Stimulated activated effector memory CD8-positive, alpha-beta T cell treated with anti-CD3 and anti-CD28 coated beads, Interleukin-12 subunit alpha, Interleukin-12 subunit beta, amount 100 ng/mL, for 72 hours (primary cell): ENCODE data around the gene KLF16.

Experiments used
- ATAC-seq: fragments of 150-1000 bp; cut with Tn5 transposase; 2 replicates; pipeline ENCODE4 v1.10.0; 2021
- DNase-seq, 2 donors: peaks; one replicate each; pipeline ENCODE4 v3.0.0; 2021 to 2022; ENCODE audit warnings: low spot score in 2 of 2
- H3K27ac Mint-ChIP-seq: one replicate; pipeline ENCODE4 v1.8.0; 2022; ENCODE audit warnings: mild to moderate bottlenecking, mixed read lengths
- H3K36me3 Mint-ChIP-seq: one replicate; pipeline ENCODE4 v1.8.0; 2022; ENCODE audit warnings: mild to moderate bottlenecking, mixed read lengths
- H3K4me1 Mint-ChIP-seq: one replicate; pipeline ENCODE4 v1.8.0; 2022; ENCODE audit warnings: mixed read lengths
- H3K4me3 Mint-ChIP-seq: one replicate; pipeline ENCODE4 v1.8.0; 2022; ENCODE audit warnings: mild to moderate bottlenecking, mixed read lengths
- H3K9me3 Mint-ChIP-seq: one replicate; pipeline ENCODE4 v1.8.0; 2022; ENCODE audit warnings: mixed read lengths

Gene KLF16

GRCh38 chr19:1818549-1819195 lies 44.7 kb downstream of the KLF16 start:
- H3K9me3 Mint-ChIP-seq, result no peaks in the 10 kb centered on the region
- H3K36me3 Mint-ChIP-seq, result peaks cover 76% of the 10 kb centered on the region
- H3K27ac Mint-ChIP-seq, result no peak overlapping the region
- no peak overlapping the region for H3K4me3 Mint-ChIP-seq
- DNase-seq (no peak), ATAC-seq (no peak)
- H3K4me1 Mint-ChIP-seq, result no peaks in the 10 kb centered on the region

DNA sequence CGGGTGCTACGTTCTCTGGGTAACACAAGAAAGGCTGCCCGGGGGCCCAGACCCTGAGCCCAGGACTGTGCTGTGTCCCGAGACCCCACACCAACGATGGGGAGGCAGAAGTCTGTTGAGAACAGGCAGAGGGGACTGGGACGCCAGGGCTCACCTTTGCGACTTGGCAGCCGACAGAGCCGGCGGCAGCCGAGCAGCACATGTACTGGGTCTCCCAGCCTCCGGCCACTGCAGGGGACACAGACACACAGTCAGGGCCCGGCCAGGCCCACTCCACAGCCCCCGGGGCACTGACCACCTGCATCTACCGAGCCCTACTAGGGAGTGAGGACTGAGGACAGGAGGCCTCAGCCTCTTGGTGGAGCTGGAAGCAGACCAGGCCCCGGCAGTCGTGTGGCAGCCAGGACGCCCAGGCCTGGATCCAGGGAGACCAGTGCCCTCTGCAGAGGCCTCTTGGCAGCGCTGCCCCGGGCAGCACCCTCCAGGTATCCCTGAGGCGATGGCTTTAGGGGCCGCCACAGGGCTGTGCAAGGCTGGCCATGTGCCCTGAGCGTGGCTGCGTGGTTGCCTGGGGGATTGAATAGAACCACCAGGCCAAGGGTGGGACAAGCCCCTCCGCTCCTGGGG lies 45.7 kb downstream of the KLF16 start:
- no peaks in the 10 kb centered on the region for H3K9me3 Mint-ChIP-seq
- H3K4me3 Mint-ChIP-seq, result no peak overlapping the region
- H3K27ac Mint-ChIP-seq, result no peak overlapping the region
- DNase-seq, result no peak
- peaks cover 74% of the 10 kb centered on the region for H3K36me3 Mint-ChIP-seq
- ATAC-seq, result no peak
- H3K4me1 Mint-ChIP-seq, result peaks cover 6% of the 10 kb centered on the region

DNA sequence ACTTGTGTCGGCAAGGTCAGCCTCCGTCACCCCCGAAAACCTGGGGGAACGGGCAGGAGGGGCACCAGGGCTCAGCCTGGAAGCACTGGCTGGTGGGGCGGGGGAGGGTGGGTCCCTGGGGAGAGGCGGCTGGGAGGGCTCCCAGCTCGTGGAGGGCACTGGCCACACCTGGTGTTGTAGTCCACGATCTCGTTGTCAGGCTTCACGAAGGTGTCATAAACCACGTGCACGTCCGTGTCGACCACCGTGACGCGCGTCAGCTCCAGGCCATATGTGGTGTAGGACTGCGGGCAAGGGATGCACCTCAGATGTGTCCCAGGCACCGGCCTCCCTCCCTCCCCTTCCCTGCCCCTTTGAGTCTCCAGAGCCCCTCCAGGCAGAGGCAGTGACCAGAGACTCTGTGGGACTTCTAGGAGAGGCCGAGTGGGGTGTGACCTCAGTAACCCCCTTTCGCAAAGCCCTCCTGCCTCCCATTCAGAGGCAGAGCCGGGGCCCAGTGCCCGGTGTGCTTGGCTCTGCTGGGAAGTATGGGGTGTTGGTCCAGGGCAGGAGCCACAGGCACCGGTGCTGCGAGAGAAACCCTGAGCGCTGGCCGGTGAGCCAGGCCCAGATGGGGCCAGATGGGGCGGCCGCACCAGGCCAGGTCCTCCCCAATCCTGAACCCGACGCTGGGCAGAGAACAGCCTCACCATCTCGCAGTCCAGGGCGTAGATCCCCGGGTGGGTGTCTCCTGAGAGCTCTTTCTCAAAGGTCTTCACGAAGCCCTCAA lies 46.7 kb downstream of the KLF16 start:
- H3K27ac Mint-ChIP-seq, result no peak overlapping the region
- ATAC-seq, result no peak
- no peak for DNase-seq
- H3K9me3 Mint-ChIP-seq, result no peaks in the 10 kb centered on the region
- H3K4me1 Mint-ChIP-seq, result peaks cover 11% of the 10 kb centered on the region
- H3K36me3 Mint-ChIP-seq, result peaks cover 70% of the 10 kb centered on the region
- H3K4me3 Mint-ChIP-seq, result no peak overlapping the region

DNA sequence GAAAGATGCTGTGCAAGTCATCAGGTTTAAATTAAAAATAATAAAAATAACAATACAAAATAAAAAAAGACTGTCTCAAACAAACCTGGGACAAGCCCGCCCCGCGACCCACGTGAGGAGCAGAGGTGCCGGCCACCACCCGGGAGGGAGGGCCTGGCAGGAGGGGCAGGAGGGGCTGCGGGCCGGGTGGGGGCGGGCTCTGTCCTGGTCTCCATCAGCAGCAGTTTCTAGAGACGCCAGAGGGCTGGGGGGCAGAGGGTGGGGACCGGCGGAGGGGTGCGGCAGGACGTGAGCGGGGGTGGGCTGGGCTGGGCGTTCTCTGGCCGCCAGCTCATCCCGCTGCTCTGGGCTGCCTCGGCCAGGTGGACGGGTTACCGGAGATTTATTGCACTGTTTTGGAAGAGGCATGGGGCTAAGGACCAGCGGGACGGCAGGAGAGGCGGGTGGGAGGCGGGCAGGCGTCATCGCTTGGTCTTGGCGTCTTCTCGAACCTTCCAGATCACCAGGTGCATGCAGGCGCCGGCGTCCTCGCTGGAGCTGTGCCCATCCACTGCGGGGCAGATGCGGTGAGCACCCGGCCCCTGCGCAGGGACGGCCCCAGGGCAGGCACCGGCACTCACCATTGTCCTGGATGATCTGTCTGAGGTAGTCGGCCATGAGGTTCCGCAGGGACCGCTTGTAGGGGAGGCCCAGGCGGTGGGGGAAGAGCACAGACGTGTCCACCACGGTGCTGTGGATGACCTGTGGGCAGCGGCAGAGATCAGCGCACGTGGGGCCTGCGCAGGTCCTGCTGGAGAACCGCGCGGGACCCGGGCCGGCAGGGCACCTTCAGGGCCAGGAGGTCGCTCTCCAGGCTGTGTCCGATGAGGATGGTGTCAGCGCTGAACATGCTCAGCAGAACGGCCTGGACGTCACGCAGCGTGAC lies 47.5 kb downstream of the KLF16 start:
- ATAC-seq (no peak), DNase-seq (no peak)
- H3K4me3 Mint-ChIP-seq, result no peak overlapping the region
- H3K27ac Mint-ChIP-seq, result no peak overlapping the region
- peaks cover 64% of the 10 kb centered on the region for H3K36me3 Mint-ChIP-seq
- no peaks in the 10 kb centered on the region for H3K9me3 Mint-ChIP-seq
- peaks cover 19% of the 10 kb centered on the region for H3K4me1 Mint-ChIP-seq

DNA sequence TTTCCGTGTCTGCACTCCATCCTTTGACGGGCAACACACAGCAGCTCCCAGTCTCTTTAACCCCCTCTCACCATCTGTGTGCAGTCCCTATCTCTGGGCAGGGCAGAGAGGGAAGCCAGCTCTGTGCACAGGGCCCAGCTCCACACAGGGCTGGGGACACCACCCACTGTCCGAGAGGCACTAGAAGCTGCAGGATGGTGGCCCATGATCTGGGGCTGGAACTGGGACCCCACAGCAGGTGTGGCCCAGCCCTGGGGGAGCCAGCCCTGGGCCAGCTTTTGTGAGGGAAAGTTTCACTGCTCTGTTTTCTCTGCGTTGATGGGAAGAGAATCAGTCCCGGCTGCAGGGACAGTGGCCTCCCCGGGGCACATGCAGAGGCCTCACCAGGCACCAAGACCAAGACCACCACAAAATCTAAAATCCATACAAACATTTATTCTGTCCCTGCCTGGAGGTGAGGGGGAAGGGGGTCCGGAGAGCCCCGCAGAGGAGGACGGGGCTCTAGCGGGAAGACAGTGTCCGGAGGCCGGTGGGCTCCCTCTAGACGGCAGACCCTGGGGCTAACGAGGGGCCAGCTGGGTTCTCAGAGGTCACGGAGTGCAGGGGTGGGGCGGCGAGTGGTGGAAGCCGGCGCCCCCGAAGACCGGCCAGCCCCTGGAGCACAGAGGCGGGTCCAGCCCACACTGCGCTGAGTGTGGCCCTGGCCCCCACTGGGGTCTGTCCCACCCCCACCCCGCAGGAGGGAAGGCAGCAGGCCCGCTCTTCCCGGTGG lies 48.4 kb downstream of the KLF16 start:
- no peak for DNase-seq
- Mint-ChIP-seq H3K27ac (no peak overlapping the region), H3K36me3 (peaks cover 60% of the 10 kb centered on the region), H3K4me1 (peaks cover 25% of the 10 kb centered on the region), H3K9me3 (no peaks in the 10 kb centered on the region), H3K4me3 (no peak overlapping the region)
- no peak for ATAC-seq

GRCh38 chr19:1814391-1814790 lies 49.0 kb downstream of the KLF16 start:
- H3K4me1 Mint-ChIP-seq, result peaks cover 25% of the 10 kb centered on the region

DNA sequence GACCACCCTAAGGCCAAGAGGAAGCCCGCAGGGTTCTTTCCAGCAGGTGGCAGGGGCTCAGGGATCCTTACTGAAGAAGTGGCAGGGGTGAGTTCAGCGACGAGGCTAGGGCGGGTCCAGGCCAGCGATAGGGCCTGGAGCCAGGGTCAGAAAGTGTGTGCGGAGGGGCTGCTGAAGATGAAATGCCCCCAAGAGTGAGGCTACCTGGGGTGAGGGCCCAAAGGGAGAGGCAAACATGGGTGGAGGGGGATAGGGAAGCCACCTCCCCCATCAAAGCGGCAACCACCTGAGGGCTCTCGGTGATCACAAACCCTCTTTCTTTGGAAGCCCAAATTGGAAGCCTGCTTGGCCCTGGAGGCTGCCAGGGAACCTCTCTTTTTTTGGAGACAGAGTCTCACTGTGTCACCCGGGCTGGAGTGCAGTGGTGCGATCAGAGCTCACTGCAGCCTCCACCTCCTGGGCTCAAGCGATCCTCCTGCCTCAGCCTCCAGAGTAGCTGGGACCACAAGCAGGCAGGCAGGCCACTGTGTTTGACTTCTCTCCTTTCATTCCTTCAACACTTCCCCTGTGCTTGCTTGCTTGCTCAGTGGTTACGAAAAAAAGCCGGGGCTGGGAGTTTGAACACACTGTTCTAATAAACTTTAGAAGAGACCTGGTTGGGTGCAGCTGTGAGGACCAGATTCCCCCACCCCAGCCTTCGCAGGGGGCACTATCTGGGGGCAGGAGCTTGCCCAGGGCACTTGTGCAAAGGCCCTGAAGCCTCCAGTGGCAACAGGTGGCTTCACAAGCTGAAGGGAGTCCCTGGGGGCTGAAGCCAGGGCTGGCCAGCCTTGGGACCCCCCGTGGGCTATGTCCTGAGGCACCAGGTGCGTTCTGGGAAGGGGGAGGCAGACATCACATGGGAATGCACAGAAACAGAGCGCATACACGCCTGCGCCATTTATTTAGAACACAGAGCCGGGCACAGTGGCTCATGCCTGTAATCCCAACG lies 49.9 kb downstream of the KLF16 start:
- Mint-ChIP-seq H3K4me1 (peaks cover 25% of the 10 kb centered on the region), H3K9me3 (no peaks in the 10 kb centered on the region), H3K36me3 (peaks cover 52% of the 10 kb centered on the region), H3K27ac (peak overlapping the region; percentile 89), H3K4me3 (peak overlapping the region; percentile 93)
- DNase-seq (no peak), ATAC-seq (no peak)

More at GRCh38 chr19:1814391-1814790, 49.0 kb downstream of the KLF16 start:
- H3K9me3 Mint-ChIP-seq, result no peaks in the 10 kb centered on the region
- ATAC-seq, result no peak
- no peak for DNase-seq
- H3K27ac Mint-ChIP-seq, result no peak overlapping the region
- H3K4me3 Mint-ChIP-seq, result no peak overlapping the region
- H3K36me3 Mint-ChIP-seq, result peaks cover 56% of the 10 kb centered on the region

DNA sequence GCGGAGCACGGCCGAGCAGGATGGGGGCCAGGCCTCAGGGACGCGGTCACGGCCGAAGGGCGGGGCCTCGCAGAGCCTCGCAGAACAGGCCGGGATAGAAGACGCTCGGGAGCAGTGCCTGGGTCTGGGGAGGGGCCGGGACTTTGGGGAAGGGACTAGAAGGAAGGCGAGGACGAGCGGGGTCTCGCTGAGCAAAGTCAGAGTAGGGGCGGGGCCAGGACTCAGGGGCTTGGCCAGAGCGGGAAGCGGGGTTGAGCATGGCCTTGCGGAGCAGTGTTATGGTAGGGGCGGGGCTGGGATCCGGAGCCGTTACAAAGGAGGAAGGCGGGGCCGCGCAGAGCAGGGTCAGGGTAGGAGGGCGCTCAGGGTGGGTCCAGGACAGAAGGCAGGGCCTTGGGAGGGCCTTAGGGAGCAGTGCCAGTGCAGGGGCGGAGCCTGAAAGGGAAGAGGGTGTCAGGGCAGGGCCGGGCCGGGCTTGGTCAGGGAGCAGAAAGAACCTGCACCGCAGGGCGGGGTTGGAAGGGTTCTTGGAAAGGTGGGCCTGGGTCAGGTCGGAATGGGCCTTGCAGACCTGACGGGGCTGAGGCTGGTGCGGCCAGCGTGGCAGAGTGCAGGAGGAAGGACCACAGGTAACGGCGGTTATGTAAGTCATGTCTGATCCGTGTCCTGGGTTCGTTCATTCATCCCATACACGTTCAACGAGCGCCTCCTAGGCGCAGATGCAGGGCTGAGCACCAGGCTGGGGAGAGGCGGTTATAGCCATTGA lies 50.8 kb downstream of the KLF16 start:
- Mint-ChIP-seq H3K27ac (peak overlapping the region; percentile 89), H3K4me3 (peak overlapping the region; percentile 93), H3K9me3 (no peaks in the 10 kb centered on the region), H3K36me3 (peaks cover 43% of the 10 kb centered on the region), H3K4me1 (peaks cover 25% of the 10 kb centered on the region)
- ATAC-seq (peak; percentile 90), DNase-seq (peak; percentile 83 to 97)

- peaks cover 37% of the 10 kb centered on the region for H3K36me3 Mint-ChIP-seq
- H3K9me3 Mint-ChIP-seq, result no peaks in the 10 kb centered on the region
- H3K4me1 Mint-ChIP-seq, result peaks cover 25% of the 10 kb centered on the region
- DNase-seq (peak; percentile 54 to 85), ATAC-seq (peak; percentile 47)
- H3K27ac Mint-ChIP-seq, result peak within 1 kb of the TSS; percentile 89
- peak within 1 kb of the TSS; percentile 93 for H3K4me3 Mint-ChIP-seq
Observed at GRCh38 chr19:1811942-1812425, 51.4 kb downstream of the KLF16 start, which contains the start of gene ATP8B3. Gene ATP8B3 (minus strand): TSS chr19:1812276. CDS start chr19:1811736, 540 bp downstream.

GRCh38 chr19:1811472-1811894 lies 51.9 kb downstream of the KLF16 start:
- no peaks in the 10 kb centered on the region for H3K9me3 Mint-ChIP-seq
- H3K4me1 Mint-ChIP-seq, result peaks cover 25% of the 10 kb centered on the region
- ATAC-seq (peak; percentile 16), DNase-seq (peak; percentile 42 to 65)
- peak overlapping the region; percentile 93 for H3K4me3 Mint-ChIP-seq
- peak overlapping the region; percentile 53 for H3K27ac Mint-ChIP-seq
- H3K36me3 Mint-ChIP-seq, result peaks cover 35% of the 10 kb centered on the region

DNA sequence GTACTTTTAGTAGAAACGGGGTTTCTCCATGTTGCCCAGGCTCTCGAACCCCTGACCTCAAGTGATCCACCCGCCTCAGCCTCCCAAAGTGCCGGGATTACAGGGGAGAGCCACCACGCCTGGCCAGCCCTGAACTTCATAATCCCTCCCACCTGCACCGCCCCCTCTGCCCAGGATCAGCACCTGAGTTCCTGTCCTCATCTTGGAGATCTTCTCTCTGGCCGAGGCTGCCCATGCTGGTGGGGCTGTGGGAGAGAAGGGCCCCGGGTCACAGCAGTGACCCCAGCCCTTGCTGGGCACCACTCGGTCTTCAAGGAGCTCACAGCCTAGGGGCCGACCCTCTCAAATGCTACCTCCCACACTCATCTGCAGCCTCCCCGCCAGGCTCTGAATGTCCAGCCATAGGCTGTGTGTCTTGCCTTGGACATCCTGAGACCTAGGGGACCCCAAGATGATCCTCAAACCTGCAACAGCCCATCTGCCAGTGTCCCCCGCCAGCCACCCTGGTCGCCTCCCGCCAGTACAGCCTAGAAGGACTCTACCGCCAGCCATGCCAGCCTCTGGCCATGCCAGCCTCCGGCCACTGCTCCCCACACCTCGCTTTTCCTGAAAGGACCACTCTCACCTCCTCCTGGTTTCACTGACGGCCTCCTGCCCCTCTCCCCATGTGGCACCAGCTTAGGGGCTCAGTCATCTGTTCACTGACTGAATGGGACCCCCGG lies 52.8 kb downstream of the KLF16 start:
- H3K9me3 Mint-ChIP-seq, result no peaks in the 10 kb centered on the region
- DNase-seq (no peak), ATAC-seq (no peak)
- peak overlapping the region; percentile 29 for H3K27ac Mint-ChIP-seq
- H3K4me3 Mint-ChIP-seq, result peak overlapping the region; percentile 93
- peaks cover 25% of the 10 kb centered on the region for H3K4me1 Mint-ChIP-seq
- H3K36me3 Mint-ChIP-seq, result peaks cover 29% of the 10 kb centered on the region

DNA sequence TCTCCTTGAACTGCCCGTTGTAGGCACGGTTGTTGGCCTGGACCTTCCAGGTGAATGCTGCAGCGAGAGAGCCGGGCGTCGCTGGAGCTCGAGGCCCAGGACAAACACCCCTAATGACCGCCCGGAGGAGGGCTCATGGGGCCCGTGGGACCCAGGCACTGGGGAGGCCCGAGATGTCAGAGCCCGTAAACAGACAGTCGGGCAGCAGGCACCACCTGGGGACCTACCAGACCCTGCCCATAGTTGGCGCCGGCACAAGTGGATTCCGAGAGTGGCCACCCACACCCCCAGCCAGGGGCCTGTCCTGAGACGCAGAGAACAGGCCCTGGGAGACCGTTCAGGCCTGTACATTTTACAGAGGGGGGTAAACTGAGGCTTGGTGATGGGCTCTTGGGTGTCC lies 53.7 kb downstream of the KLF16 start:
- no peak overlapping the region for H3K27ac Mint-ChIP-seq
- H3K4me1 Mint-ChIP-seq, result peaks cover 25% of the 10 kb centered on the region
- no peak overlapping the region for H3K4me3 Mint-ChIP-seq
- DNase-seq (no peak), ATAC-seq (no peak)
- no peaks in the 10 kb centered on the region for H3K9me3 Mint-ChIP-seq
- H3K36me3 Mint-ChIP-seq, result peaks cover 21% of the 10 kb centered on the region
